GM18520 (cell line): ENCODE data around the gene TMEM184B.

Source experiments
- ATAC-seq: cut with Tn5 transposase; IDR thresholded peaks from one replicate; pipeline ENCODE4 v1.9.1; 2021; ENCODE audit not compliant: unreplicated experiment

The TMEM184B gene

GRCh38 chr22:38282397-38282796 is 9.6 kb upstream of the TMEM184B start:
- ATAC-seq: no peak

- ATAC-seq: no peak
Observed at GRCh38 chr22:38276166-38276565, 3.4 kb upstream of the TMEM184B start.

GRCh38 chr22:38273135-38273826 is 471 bp upstream of the TMEM184B start:
- no peak for ATAC-seq

GRCh38 chr22:38271927-38272372 is 860 bp downstream of the TMEM184B start:
- ATAC-seq: no peak

- ATAC-seq: no peak
Observed at GRCh38 chr22:38271101-38271500, 1.7 kb downstream of the TMEM184B start.

- no peak for ATAC-seq
Observed at GRCh38 chr22:38270091-38270992, 2.5 kb downstream of the TMEM184B start.

GRCh38 chr22:38269466-38269865 is 3.3 kb downstream of the TMEM184B start:
- ATAC-seq: no peak

GRCh38 chr22:38267086-38267485 is 5.7 kb downstream of the TMEM184B start:
- no peak for ATAC-seq

- ATAC-seq: no peak
Observed at GRCh38 chr22:38266120-38266519, 6.7 kb downstream of the TMEM184B start.

- ATAC-seq: no peak
Observed at GRCh38 chr22:38264322-38264843, 8.4 kb downstream of the TMEM184B start.

GRCh38 chr22:38262051-38262795 is 10.6 kb downstream of the TMEM184B start:
- ATAC-seq: no peak

- no peak for ATAC-seq
Observed at GRCh38 chr22:38260761-38261681, 11.8 kb downstream of the TMEM184B start.

- ATAC-seq: no peak
Observed at GRCh38 chr22:38259370-38259769, 13.4 kb downstream of the TMEM184B start.

GRCh38 chr22:38258895-38259294 is 13.9 kb downstream of the TMEM184B start:
- no peak for ATAC-seq

- no peak for ATAC-seq
Observed at GRCh38 chr22:38257650-38258250, 15.1 kb downstream of the TMEM184B start.

GRCh38 chr22:38257181-38257580 is 15.6 kb downstream of the TMEM184B start:
- ATAC-seq: no peak

GRCh38 chr22:38255697-38256096 is 17.1 kb downstream of the TMEM184B start:
- ATAC-seq: no peak

- no peak for ATAC-seq
Observed at GRCh38 chr22:38251341-38251692, 21.5 kb downstream of the TMEM184B start.

- no peak for ATAC-seq
Observed at GRCh38 chr22:38250643-38251340, 22.0 kb downstream of the TMEM184B start.
